GM12892 (cell line): Measurements from ENCODE around the gene PAMR1.

Source experiments
- POLR2A ChIP-seq: IDR thresholded peaks from 2 replicates; pipeline ENCODE4 v1.6.1; 2011; ENCODE audit warnings: low read depth, low read length, control low read depth
- POLR2AphosphoS5 ChIP-seq: IDR thresholded peaks from 2 replicates; pipeline ENCODE4 v1.6.1; 2011; ENCODE audit warnings: low read depth, low read length, control low read depth

DNA sequence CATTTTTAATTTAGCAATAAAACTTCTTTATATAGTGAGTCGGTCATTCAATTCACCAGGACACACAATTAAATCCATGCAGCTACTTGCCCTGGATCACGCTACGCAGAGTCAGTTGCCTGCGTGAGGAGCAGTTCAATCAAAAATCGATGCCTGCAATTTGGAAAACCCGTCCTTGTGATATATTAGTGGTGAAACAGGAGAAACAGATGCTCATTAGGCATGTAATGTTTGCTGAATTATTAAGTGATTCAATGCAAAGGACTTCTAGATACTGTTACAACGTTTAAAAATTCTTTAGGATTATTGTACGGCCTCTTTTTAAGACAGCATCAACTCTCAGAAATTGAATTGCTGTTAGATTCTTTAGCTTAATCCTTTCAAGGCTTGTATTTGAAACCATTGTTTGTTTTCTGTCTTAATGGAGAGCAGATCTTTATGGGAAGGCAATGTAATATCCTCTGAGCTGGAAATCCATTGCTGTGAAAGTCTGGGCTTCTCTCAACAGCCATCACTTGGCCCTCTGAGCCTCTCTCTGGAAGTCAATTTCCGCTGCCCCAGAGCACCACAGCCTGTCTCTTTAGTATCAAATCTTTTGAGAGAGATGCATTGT is 20.1 kb upstream of the PAMR1 start:
- TF ChIP-seq POLR2A (no peak), POLR2AphosphoS5 (no peak)
